Measurements from ENCODE around the gene LRMDA.

- TF ChIP-seq POLR2A (IDR thresholded peaks at IDR 0.05; ENCODE audit: low read depth, low read length), result no peak
- TF ChIP-seq CTCF (IDR thresholded peaks at IDR 0.05; ENCODE audit: extremely low read depth in 1 of 2, insufficient read depth in 1 of 2, low read depth in 1 of 2, low read length in 2 of 2), result no peak
- TF ChIP-seq POLR2AphosphoS5 (IDR thresholded peaks at IDR 0.05; ENCODE audit: insufficient read depth, low read depth, low read length), result no peak
Observed at GRCh38 chr10:75682649-75683557, 251.5 kb downstream of the LRMDA start.
